DMS53 treated with DMSO at 0.1 percent for 48 hours (cell line): Measurements from ENCODE around the gene IQGAP2.
"Not testable (repeated sequence)": the region's sequence is repeated elsewhere in the genome, so short reads cannot be mapped to it uniquely, and the experiment has no call there.

Source experiments
- DNase-seq: peaks from one replicate; lab custom pipeline; 2025; ENCODE audit not compliant: unreplicated experiment; lab: John Stamatoyannopoulos, UW

The IQGAP2 gene

GRCh38 chr5:76532973-76533372 is 129.9 kb downstream of the IQGAP2 start:
- no peak for DNase-seq

GRCh38 chr5:76535577-76535976 is 132.5 kb downstream of the IQGAP2 start:
- no peak for DNase-seq

DNA sequence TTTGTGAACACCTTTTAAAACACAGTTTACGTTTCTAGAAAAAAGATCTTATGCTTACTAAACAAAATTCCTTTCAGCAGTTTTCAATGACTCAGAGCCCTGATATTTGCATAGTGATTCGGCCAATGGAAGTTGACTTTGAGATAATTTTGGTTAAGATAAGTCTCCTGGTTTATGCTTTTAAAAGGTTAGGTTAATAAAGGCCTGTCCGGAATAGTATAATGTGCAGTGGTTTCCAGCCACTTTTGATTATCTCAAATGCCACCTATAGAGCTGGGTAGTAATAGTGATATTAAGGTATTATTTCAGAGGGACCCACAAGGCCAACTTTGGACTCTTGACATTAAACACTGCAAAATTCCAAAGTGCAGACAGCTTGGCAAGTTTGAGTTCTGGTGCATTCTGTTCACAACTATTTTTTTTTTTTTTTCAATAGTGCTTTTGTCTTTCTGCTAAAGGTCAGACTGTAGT is 134.0 kb downstream of the IQGAP2 start:
- no peak for DNase-seq

GRCh38 chr5:76542241-76542640 is 139.2 kb downstream of the IQGAP2 start:
- no peak for DNase-seq

GRCh38 chr5:76542887-76543690 is 140.0 kb downstream of the IQGAP2 start:
- no peak for DNase-seq

DNA sequence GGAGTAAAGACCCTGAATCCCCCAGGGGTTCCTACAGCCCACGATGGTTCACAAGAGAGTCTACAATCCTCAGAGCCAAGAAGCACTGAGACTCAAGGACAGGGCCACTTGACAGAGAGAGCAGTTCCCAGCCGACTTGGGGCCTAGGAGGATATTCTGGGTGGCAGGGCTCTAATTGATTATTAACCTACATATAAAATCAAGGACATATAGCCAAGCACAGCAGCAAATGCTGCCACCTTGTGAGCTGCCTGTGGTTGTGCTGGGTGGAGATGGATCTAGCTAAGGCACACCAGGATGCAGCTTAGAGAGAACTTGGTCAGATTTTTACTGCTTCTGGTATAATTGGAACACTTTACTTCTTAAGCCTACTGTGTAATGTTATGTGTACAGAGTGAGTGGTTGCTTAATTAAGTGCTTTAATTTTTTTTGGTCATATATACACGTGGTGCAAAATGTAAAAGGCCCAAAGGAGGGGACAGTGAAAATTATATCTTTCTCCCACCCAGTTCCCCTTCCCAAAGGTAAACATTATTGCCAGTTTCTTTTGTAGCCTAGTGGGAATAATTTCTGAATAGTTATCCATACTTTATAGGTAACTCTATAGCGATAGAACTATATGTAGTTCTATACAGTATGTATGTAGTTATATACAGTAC is 141.3 kb downstream of the IQGAP2 start:
- peak; percentile 61 for DNase-seq

GRCh38 chr5:76545184-76545583 is 142.1 kb downstream of the IQGAP2 start:
- no peak for DNase-seq

DNA sequence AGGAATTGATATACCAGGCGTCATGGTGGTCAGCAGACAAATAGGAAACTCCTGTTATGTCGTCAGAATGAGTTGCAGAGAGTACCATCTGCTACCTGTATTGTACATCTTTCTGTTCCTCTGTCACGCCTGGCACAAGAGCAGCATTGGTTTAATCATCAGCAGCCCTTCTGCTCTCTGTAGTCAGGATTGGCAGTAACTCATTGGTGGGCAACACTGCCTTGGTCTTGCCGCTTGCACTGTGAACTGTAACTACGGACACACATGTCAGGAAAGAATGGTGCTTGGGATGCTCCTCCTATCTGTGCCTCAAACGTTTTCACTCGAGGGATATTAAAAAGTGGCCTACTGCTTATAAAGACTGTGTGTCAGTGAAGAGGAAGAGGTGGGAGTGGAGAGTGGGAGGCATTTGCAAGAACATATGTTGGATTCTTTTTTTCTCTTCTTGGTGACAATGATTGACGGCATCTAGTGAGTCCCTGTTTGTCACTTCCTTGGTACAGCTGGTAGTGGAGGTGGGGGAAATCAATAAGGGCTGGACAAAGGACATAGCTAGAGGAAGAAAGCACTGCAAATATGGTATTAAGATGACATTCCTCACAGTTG is 143.5 kb downstream of the IQGAP2 start:
- no peak for DNase-seq

DNA sequence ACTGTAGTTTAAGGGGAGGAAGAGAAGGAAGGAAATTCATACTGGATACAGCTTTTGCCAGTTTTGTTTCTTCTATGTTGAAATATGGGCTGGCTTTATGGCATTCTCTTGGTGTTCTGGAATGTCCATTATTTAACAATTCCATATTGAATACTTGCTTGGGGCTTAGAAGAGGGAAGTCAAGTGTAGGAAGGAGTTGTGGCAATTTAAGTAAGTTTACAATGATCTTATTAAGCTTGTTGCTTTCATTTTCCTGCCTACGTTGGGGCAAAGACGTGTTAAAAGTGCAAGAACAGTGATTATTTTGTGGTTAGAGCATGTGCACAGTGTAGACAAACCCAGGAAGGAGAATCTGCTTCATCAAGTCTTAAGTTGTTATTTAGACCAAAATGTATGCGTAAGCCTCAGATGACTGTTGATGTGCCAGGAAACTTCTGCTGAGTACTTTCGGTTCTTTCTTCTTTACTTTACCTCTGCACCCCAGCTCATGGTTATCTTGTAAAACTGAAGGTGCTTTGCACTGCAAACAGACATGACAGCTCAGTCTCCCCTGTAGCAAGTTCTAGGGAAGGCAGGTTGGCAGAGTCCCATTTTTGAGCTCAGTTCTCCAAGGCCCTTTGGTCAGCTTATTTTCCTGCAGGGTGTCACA is 144.3 kb downstream of the IQGAP2 start:
- DNase-seq: no peak

DNA sequence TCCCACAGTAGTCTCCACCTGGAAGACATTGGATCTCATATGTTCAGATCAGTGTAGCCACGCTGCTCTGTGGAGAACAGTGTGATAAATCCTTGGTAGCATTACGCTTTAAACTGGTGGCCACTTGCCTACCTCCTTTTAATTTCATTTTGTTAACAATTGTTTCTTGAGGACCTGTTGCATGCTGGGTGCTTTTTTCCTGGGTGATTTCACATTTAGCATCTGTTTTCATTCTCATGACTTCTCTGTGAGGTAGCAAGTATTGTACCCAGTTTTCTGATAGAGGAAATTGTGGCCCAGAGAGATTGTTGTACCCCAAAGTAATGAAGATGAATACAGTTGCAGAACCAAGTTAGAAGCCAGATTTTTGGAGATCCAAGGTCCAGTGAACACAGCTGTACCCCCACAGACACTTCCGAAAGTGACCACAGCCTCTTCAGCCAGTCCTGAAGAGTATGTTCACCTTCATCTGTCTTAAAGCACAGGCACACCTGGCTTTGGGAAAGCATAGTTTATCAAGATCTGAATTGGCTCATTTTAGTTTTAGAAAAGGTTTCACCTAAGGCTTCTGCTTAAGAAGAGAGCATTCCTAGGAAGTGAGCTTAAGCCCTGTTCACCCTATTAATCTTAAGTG is 144.9 kb downstream of the IQGAP2 start:
- no peak for DNase-seq

GRCh38 chr5:76548525-76549229 is 145.6 kb downstream of the IQGAP2 start:
- peak; percentile 46 for DNase-seq

DNA sequence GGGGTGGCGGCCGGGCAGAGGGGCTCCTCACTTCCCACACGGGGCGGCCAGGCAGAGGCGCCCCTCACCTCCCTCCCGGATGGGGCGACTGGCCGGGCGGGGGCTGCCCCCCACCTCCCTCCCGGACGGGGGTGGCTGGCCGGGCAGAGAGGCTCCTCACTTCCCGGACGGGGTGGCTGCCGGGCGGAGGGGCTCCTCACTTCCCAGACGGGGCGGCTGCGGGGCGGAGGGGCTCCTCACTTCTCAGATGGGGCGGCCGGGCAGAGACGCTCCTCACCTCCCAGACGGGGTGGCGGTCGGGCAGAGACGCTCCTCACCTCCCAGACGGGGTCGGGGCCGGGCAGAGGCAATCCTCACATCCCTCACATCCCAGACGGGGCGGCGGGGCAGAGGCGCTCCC is 147.8 kb downstream of the IQGAP2 start:
- DNase-seq: not testable (repeated sequence)

GRCh38 chr5:76552546-76552945 is 149.5 kb downstream of the IQGAP2 start:
- no peak for DNase-seq

GRCh38 chr5:76553251-76553650 is 150.2 kb downstream of the IQGAP2 start:
- DNase-seq: no peak

GRCh38 chr5:76555114-76555513 is 152.0 kb downstream of the IQGAP2 start:
- DNase-seq: no peak

DNA sequence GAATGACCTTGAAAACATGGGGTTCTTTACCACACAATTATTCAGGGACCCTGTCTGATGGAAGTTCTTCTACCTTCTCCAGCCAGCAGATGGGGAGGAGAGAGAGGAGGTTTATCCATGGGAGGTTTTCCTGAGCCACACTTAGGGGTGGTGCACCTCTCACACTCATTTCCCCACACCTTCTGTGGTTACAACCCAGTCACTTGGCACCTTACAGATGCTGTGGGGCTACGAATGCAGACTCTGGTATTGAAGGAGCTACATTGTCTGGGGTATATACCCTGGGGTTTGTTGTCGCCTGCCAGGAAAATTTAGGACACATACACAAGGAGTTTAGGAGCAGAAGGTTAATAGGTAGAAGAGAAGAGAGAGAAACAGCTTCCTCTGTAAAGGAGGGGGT is 152.6 kb downstream of the IQGAP2 start:
- no peak for DNase-seq

- peak; percentile 58 for DNase-seq
Observed at GRCh38 chr5:76556511-76557221, 153.6 kb downstream of the IQGAP2 start.

DNA sequence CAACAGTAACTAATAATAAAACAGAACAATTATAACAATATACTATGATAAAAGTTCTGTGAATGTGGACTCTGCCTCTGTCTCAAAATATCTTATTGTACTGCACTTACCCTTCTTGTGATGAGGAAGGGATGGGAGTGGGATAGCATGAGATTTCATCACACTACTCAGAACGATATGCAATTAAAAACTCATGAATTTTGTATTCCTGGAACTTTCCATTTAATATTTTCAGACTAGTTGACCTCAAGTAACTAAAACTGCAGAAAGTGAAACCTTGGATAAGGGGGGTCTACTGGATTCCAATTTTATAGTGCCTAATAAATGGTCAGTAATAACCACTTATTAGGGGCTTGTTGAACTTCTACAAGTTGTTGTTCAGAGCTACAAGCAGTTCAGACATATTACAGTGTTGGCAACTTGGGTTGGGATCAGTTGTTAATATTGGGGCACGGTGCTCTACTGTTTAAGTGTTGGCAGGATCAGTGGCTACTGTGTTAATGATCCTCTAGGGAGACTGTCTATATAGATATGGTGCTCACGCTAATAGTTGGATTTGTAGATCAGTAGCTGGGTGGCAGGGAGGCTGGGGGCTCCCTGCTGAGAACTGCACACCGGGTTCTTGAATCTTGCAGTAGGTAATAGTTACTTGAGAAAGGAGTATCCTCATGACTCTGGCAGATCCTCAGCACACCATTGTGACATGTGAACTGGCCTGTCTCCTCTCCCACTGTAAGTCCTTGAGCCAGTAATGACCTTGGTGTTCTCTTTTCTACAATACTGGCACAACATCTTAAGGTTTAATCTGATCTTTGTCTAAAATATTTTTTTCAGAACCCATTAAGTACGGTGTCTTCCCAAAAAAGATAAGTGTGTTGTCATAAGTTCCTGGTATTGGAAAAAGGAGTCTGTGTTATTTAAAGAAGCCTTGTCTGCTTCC is 158.1 kb downstream of the IQGAP2 start:
- no peak for DNase-seq

GRCh38 chr5:76561959-76562358 is 158.9 kb downstream of the IQGAP2 start:
- no peak for DNase-seq
